Kidney epithelial cell (primary cell): ENCODE data around the gene BNC2. TPM values are rescaled to one million over a fixed set of nuclear protein-coding genes. Genes with fewer than 3 reads are reported as not detected.

Experiments used
- DNase-seq: peaks from one replicate; pipeline ENCODE4 v3.0.0-alpha.2; 2010; ENCODE audit warnings: low read depth
- H3K27me3 ChIP-seq: 2 replicates; pipeline ENCODE4 v1.6.0; 2011; ENCODE audit warnings: low read length; ENCODE audit not compliant: control insufficient read depth, insufficient read depth
- H3K36me3 ChIP-seq: 2 replicates; pipeline ENCODE4 v1.5.1; 2011; ENCODE audit warnings: low read length; ENCODE audit not compliant: control insufficient read depth, insufficient read depth
- H3K4me3 ChIP-seq: 2 replicates; pipeline ENCODE4 v1.5.1; 2011; ENCODE audit warnings: low read depth, mild to moderate bottlenecking, control low read depth, low read length
- total RNA-seq: library from RNA; depleted of rRNA; stranded (reverse); fragments of >200 nt; gene quantifications from 2 replicates; pipeline ENCODE4 v1.2.3, GENCODE V29; 2015
- TF ChIP-seq, protein P1 (sequence below): IDR thresholded peaks from 2 replicates; pipeline ENCODE4 v1.5.1; 2011; ENCODE audit warnings: mild to moderate bottlenecking, moderate library complexity, low read length, control low read depth, inconsistent platforms; ENCODE audit not compliant: insufficient read depth, poor library complexity, severe bottlenecking

BNC2 gene
- total RNA-seq, 1 donor from 2014 or later = 1.5 TPM

DNA sequence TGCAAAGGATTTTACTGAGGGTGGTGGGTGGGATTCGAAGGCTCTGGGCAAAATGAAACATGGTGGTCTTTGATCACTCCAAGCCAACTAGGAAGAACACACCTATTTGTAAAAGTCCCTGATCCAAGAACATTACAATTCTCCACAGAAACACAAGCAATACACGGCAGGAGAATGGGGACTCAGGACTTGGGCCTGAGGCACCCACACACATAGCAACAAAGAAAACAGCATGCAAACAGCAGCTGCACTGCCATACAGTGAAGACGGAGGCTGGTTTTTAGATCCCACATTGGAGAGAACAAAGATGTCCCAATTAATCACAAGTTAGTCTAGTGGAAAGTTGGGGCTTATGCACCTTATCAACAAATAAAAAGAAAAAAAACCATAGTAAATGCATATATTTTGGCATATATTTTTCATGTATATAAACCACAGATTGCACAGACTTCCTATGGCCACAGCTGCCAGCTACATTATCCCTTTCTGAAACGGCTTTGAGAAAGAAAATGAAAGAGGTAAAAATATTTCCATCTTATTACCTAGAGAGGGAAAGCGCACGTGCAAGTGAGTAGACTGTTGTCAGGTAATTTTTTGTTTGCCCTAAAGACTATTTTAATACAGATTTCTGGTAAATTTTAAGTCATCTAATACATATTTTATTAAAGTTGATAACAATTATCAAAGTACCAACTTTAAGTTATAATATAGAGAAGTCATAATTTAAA, 410.9 kb downstream of the BNC2 start:
- DNase-seq = no peak
- TF ChIP-seq, protein P1, sequence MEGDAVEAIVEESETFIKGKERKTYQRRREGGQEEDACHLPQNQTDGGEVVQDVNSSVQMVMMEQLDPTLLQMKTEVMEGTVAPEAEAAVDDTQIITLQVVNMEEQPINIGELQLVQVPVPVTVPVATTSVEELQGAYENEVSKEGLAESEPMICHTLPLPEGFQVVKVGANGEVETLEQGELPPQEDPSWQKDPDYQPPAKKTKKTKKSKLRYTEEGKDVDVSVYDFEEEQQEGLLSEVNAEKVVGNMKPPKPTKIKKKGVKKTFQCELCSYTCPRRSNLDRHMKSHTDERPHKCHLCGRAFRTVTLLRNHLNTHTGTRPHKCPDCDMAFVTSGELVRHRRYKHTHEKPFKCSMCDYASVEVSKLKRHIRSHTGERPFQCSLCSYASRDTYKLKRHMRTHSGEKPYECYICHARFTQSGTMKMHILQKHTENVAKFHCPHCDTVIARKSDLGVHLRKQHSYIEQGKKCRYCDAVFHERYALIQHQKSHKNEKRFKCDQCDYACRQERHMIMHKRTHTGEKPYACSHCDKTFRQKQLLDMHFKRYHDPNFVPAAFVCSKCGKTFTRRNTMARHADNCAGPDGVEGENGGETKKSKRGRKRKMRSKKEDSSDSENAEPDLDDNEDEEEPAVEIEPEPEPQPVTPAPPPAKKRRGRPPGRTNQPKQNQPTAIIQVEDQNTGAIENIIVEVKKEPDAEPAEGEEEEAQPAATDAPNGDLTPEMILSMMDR = no peak
- H3K36me3 ChIP-seq = no peaks in the 10 kb centered on the region
- no peak overlapping the region for H3K4me3 ChIP-seq
- no peaks in the 10 kb centered on the region for H3K27me3 ChIP-seq

DNA sequence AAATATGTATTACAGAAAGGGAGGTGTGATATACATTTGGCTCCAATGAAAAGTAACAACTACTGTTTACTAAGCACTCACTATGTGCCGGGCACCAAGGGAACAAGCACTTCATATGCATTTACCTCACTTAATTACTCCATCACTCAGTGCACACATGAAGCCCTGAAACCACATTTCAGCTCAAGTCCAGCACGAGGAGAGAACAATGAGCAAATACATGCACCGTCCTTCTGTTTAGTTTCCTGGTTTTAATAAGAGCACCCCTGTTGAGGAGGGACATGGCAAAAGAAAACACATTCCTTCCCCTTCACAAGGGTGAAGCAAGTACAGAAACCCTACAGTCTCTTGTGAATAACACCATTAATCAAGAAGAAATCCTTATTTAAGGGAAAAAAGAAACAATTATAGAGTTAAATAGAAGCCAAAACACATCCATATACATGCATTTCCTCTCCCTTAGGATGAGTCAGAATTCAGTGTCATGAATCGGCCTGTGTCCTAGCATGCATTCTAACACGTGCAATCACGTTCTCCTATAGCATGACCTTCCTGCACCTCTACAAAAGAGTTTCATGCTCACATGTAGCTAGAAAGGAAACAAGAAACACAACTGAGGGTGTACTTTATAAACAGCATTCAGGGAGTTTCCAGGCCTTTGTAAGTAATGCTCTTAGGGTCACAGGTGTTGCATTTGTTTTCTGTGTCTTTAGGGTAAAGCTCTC, 411.6 kb downstream of the BNC2 start:
- Histone ChIP-seq H3K27me3 (no peaks in the 10 kb centered on the region), H3K4me3 (no peak overlapping the region), H3K36me3 (no peaks in the 10 kb centered on the region)
- DNase-seq = no peak
- TF ChIP-seq, protein P1 = no peak

DNA sequence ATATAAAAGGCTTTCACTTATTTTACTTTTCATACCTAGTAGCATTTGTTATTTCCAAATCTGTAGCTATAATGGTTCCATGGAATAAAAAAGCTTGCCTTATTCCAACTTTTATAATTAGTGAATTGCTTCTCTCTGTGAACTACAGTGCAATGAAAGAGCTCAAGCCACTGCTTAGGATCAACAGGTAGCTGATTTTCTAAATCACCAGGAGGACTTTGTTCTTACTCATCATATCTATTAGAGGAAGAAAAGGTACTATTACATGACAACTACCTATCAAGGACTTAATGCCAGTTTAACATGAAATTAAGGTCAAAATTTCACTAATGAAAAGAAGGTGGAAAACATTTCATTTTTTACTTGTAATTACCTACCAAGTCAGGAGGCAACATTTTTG, 414.6 kb downstream of the BNC2 start:
- no peak for DNase-seq
- H3K36me3 ChIP-seq = no peaks in the 10 kb centered on the region
- no peak overlapping the region for H3K4me3 ChIP-seq
- H3K27me3 ChIP-seq = no peaks in the 10 kb centered on the region
- TF ChIP-seq, protein P1 = no peak

DNA sequence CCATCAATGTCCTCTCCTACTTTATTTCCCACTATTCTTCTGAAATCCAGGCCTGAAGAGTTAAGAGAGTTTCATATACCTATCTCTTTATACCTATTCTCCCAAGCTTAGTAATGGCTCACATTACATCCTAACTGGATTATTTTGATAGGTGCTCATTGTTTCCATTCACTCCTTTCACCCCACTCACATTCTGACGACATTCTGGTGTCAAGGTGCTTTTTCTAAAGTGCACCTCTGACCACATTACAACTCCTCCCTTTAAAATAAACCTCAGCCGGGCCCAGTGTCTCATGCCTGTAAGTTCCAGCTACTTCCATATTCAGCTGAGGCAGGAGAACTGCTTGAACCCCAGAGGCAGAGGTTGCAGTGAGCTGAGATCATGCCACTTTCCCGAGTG, 417.1 kb downstream of the BNC2 start:
- no peak overlapping the region for H3K4me3 ChIP-seq
- TF ChIP-seq, protein P1 = no peak
- no peaks in the 10 kb centered on the region for H3K27me3 ChIP-seq
- H3K36me3 ChIP-seq = no peaks in the 10 kb centered on the region
- no peak for DNase-seq

DNA sequence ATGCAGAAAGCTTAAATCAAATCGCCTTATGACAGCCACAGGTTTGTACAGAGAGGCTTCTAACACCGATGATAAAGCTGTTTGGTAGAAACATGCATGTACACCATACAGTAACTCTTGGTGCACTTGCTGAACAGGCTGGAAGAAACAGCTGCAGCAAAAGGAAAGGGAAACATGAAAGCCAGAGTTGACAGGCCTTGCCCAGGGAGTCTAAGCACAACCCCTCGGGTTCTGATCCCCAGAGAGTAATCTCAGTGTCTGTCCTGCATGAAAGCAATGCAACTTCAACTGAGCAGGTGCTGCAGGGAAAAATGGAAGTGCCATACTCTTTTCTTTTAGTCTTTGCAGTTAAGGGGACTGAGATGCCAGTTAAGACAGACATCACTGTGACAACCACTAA, 419.9 kb downstream of the BNC2 start:
- Histone ChIP-seq H3K36me3 (no peaks in the 10 kb centered on the region), H3K27me3 (no peaks in the 10 kb centered on the region), H3K4me3 (no peak overlapping the region)
- no peak for DNase-seq
- TF ChIP-seq, protein P1 = no peak
